Airway epithelial cell (primary cell): ENCODE results near the gene TPK1. TPM values are rescaled to one million over a fixed set of nuclear protein-coding genes. Genes with fewer than 3 reads are reported as not detected.

ENCODE experiments used
- total RNA-seq: library from RNA; depleted of rRNA; stranded (reverse); fragments of >200 nt; gene quantifications from 2 replicates; pipeline ENCODE4 v1.2.3, GENCODE V29; 2015

Gene TPK1
- 0.74 and 1.1 TPM in 2 replicates for total RNA-seq

GRCh38 chr7:144835652-144836544 is at the start of gene TPK1:
Gene TPK1, minus strand, starts transcription at chr7:144836053. Its CDS starts 451 bp downstream, at chr7:144835602.

DNA sequence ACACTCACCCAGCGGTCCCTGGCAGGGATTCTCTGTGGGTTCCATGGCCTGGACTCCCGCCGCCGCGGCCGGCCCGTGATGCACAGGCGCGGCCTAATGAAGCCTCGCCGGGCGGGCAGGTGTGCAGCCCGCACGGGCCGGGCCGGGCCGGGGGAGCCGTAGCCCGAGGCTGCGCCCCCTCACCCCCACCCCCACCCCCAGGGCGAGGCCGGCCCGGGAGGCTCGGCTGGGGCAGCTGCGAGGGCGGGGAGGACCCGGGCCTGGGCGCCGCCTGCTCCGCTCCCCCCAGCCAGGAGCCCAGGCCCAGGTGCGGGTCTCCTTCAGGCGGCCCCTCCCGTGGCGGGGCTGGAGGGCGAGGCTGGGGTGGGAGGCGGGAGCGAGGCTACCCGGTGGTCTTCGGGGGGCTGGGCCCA is 432.2 kb downstream of the TPK1 start, which contains the start of gene NOBOX:
Gene NOBOX (minus strand): TSS at position 45 of the 413 bp plus-strand sequence.

